Activated naive CD8-positive, alpha-beta T cell (primary cell): ENCODE results near the gene EFNA2.

ENCODE experiments used
- H3K27ac Mint-ChIP-seq: one replicate; pipeline ENCODE4 v1.8.0; 2021; ENCODE audit warnings: mixed read lengths
- H3K27me3 Mint-ChIP-seq: one replicate; pipeline ENCODE4 v1.8.0; 2021; ENCODE audit warnings: mixed read lengths
- H3K36me3 Mint-ChIP-seq: one replicate; pipeline ENCODE4 v1.8.0; 2021; ENCODE audit warnings: mixed read lengths
- H3K4me1 Mint-ChIP-seq: one replicate; pipeline ENCODE4 v1.8.0; 2021; ENCODE audit warnings: low read depth, mixed read lengths
- H3K4me3 Mint-ChIP-seq: one replicate; pipeline ENCODE4 v1.8.0; 2021; ENCODE audit warnings: mild to moderate bottlenecking, mixed read lengths
- H3K9me3 Mint-ChIP-seq: one replicate; pipeline ENCODE4 v1.8.0; 2021; ENCODE audit warnings: low read depth, mixed read lengths

The EFNA2 gene

GRCh38 chr19:1254081-1254527 lies 31.6 kb upstream of the EFNA2 start:
- Mint-ChIP-seq H3K4me1 (peaks cover 33% of the 10 kb centered on the region), H3K27ac (no peak overlapping the region), H3K9me3 (no peaks in the 10 kb centered on the region), H3K36me3 (no peaks in the 10 kb centered on the region), H3K27me3 (no peaks in the 10 kb centered on the region), H3K4me3 (no peak overlapping the region)

- no peak overlapping the region for H3K4me3 Mint-ChIP-seq
- peak overlapping the region; percentile 46 for H3K27ac Mint-ChIP-seq
- H3K36me3 Mint-ChIP-seq, result no peaks in the 10 kb centered on the region
- no peaks in the 10 kb centered on the region for H3K27me3 Mint-ChIP-seq
- H3K9me3 Mint-ChIP-seq, result no peaks in the 10 kb centered on the region
- peaks cover 38% of the 10 kb centered on the region for H3K4me1 Mint-ChIP-seq
These were observed 31.0 kb upstream of the EFNA2 start for GRCh38 chr19:1254530-1255185.

DNA sequence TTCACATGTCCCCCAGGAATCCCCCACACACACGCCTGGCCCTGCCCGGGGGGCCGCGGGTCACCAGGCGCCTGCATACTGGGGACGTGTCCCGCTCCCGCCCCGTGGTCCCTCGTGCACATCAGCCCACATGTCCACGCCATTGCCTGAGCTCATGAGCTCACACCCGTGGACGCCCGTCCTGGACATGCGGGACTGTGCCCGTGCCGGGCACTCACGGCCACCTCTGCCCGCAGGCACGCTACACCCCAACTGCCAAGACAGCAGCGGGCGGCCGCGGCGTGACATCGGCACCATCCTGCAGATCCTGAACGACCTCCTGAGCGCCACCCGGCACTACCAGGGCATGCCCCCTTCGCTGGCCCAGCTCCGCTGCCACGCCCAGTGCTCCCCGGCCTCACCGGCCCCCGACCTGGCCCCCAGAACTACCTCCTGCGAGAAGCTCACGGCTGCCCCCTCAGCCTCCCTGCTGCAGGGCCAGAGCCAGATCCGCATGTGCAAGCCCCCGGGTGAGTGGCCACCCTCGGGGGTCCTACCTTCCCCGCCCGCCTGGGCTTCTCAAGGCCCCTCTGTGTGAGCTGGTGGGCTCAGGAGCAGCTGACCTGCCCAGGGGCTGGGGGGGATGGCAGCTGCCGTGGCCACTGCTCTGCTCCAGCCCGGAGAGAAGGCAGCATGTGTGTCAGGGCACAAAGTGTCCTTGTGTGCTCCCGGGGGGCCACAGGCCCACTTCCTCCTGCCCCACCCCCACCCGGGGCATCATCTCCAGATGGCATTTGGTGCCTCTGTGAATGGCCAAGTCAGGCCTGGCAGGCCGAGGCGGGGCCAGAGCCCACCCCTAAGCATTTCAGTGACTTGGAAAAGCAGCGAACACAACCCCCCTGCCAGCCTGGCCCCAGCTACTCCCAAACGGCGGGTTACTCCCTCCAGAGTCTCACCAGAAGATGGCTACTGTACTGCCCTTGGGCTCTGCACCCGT lies 30.2 kb upstream of the EFNA2 start:
- Mint-ChIP-seq H3K4me3 (no peak overlapping the region), H3K36me3 (no peaks in the 10 kb centered on the region), H3K9me3 (no peaks in the 10 kb centered on the region), H3K27me3 (no peaks in the 10 kb centered on the region), H3K4me1 (peaks cover 42% of the 10 kb centered on the region), H3K27ac (no peak overlapping the region)

DNA sequence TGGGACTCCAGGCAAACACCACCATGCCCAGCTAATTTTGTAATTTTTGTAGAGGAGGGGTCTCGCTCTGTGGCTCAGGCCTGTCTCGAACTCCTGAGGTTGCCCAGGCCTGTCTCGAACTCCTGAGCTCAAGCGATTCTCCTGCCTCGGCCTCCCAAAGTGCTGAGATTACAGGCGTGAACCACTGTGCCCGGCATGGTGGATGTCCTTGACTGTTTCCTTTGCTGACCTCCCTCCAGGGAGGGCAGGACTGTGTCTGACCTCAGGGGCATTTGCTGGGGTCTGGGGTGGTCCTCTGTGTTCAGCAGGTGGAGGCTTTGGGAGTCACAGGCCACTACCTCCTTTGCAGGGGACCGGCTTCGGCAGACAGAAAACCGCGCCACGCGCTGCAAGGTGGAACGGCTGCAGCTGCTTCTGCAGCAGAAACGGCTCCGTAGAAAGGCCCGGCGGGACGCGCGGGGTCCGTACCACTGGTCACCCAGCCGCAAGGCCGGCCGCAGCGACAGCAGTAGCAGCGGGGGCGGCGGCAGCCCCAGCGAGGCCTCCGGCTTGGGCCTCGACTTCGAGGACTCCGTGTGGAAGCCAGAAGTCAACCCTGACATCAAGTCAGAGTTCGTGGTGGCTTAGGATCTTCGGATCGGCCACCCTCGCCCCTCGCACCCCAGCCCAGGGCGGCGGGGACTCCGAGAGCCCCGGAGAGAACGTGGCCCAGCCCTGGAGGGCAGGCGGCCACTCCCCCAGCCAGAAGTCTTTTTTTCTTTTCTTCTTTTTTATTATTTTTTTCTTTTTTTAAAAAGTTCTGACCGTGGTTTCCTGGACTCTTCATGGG lies 28.8 kb upstream of the EFNA2 start:
- no peaks in the 10 kb centered on the region for H3K36me3 Mint-ChIP-seq
- no peaks in the 10 kb centered on the region for H3K27me3 Mint-ChIP-seq
- H3K27ac Mint-ChIP-seq, result peak overlapping the region; percentile 41
- no peak overlapping the region for H3K4me3 Mint-ChIP-seq
- H3K4me1 Mint-ChIP-seq, result peaks cover 44% of the 10 kb centered on the region
- no peaks in the 10 kb centered on the region for H3K9me3 Mint-ChIP-seq

DNA sequence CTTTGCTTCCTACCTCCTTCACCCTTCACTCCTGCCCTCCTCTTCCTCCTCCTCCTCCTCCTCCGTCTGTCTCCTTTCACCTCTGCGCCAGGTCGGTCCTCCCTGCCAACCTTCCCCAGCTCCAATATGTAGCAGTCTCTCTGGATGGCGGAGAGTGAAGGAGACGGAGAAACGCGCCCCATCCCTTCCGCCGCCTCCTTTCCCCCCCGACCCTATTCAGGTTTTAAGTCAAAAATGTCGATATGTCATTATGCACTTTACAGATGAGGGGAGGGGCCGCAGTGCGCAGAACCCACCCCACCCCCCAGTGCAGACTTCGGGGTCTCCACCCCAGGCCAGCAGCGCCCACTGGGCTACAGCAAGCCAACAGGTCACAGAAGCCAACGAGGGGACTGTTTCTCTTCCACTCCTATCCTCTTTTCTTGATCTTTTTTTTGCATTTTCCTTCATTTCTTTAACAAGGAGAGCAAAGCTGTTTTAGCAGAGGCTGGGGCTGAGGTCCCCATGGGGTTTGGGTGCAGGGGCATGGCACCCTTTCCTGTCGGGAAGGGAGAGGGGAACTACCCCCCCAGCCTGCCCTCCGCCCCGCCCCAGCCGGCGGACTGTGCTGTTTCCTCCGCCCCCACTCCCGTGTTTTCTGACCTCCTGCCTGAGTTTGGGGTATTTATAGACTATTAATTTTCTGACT lies 28.1 kb upstream of the EFNA2 start:
- peak overlapping the region; percentile 61 for H3K4me3 Mint-ChIP-seq
- H3K4me1 Mint-ChIP-seq, result peaks cover 48% of the 10 kb centered on the region
- no peaks in the 10 kb centered on the region for H3K27me3 Mint-ChIP-seq

DNA sequence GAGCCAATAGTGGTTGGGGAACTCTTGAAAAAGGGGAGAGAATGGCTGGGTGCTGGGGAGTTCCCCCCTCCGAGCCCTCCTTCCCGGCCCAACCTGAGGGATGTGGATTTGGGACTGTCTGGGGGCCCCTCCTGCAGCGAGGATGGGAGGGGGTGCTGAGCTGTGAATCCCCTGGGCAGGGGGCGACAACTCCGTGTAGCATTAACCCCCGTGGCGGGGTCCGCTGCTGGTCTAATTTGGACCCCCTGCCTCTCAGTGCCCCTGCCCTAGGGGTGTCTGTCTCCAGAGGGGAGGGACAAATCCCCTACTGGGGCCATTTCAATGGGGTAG lies 27.5 kb upstream of the EFNA2 start:
- H3K4me1 Mint-ChIP-seq, result peaks cover 50% of the 10 kb centered on the region
- no peaks in the 10 kb centered on the region for H3K9me3 Mint-ChIP-seq
- no peaks in the 10 kb centered on the region for H3K27me3 Mint-ChIP-seq

More for the DNA sequence above, 28.1 kb upstream of the EFNA2 start:
- Mint-ChIP-seq H3K27ac (no peak overlapping the region), H3K36me3 (no peaks in the 10 kb centered on the region), H3K9me3 (no peaks in the 10 kb centered on the region)

GRCh38 chr19:1258707-1259205 lies 26.9 kb upstream of the EFNA2 start:
- H3K4me3 Mint-ChIP-seq, result peak overlapping the region; percentile 86
- H3K4me1 Mint-ChIP-seq, result peaks cover 49% of the 10 kb centered on the region
- H3K9me3 Mint-ChIP-seq, result no peaks in the 10 kb centered on the region
- H3K27ac Mint-ChIP-seq, result peak overlapping the region; percentile 93
- H3K27me3 Mint-ChIP-seq, result no peaks in the 10 kb centered on the region
- H3K36me3 Mint-ChIP-seq, result no peaks in the 10 kb centered on the region

More for the DNA sequence above, 27.5 kb upstream of the EFNA2 start:
- H3K4me3 Mint-ChIP-seq, result peak overlapping the region; percentile 61
- no peaks in the 10 kb centered on the region for H3K36me3 Mint-ChIP-seq
- H3K27ac Mint-ChIP-seq, result peak overlapping the region; percentile 50

DNA sequence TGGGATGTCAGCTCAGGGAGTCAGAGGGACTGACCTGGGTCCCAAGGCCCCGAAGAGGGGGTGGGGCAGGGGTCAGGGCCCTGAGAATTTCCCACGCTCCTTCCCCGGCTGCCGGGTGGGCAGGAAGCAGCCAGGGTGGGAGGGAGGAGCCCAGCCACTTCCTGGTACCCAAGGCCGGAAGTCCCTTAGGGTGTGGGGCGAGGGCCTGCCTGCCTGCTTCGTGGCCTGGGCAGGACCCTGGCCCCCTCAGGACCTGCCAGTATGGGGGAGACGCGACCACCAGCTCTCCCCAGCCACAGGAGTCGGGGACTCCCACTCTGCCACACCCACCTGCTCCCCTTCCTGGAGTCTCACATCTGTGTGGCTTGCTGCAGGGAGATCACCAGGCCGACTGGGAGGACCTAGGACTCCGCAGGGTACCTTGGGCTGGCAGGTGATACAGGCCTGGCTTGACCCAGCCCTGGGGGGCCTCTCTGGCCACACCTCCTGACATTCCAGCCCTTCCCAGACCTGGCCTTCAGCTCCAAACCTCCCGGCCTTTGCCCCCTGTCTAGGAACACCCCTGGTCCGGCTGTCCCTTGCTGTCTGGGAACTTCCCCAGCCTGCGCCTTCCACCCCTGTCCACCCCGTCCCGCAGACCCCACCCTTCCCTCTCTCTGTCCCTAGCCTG lies 26.3 kb upstream of the EFNA2 start:
- Mint-ChIP-seq H3K27me3 (no peaks in the 10 kb centered on the region), H3K4me1 (peaks cover 49% of the 10 kb centered on the region), H3K27ac (peak overlapping the region; percentile 93), H3K9me3 (no peaks in the 10 kb centered on the region), H3K36me3 (no peaks in the 10 kb centered on the region), H3K4me3 (peak overlapping the region; percentile 86)

GRCh38 chr19:1259876-1260748 lies 25.6 kb upstream of the EFNA2 start:
- H3K27ac Mint-ChIP-seq, result peak overlapping the region; percentile 93
- no peaks in the 10 kb centered on the region for H3K27me3 Mint-ChIP-seq
- H3K4me1 Mint-ChIP-seq, result peaks cover 44% of the 10 kb centered on the region
- H3K36me3 Mint-ChIP-seq, result no peaks in the 10 kb centered on the region
- H3K9me3 Mint-ChIP-seq, result no peaks in the 10 kb centered on the region
- H3K4me3 Mint-ChIP-seq, result peak overlapping the region; percentile 86

DNA sequence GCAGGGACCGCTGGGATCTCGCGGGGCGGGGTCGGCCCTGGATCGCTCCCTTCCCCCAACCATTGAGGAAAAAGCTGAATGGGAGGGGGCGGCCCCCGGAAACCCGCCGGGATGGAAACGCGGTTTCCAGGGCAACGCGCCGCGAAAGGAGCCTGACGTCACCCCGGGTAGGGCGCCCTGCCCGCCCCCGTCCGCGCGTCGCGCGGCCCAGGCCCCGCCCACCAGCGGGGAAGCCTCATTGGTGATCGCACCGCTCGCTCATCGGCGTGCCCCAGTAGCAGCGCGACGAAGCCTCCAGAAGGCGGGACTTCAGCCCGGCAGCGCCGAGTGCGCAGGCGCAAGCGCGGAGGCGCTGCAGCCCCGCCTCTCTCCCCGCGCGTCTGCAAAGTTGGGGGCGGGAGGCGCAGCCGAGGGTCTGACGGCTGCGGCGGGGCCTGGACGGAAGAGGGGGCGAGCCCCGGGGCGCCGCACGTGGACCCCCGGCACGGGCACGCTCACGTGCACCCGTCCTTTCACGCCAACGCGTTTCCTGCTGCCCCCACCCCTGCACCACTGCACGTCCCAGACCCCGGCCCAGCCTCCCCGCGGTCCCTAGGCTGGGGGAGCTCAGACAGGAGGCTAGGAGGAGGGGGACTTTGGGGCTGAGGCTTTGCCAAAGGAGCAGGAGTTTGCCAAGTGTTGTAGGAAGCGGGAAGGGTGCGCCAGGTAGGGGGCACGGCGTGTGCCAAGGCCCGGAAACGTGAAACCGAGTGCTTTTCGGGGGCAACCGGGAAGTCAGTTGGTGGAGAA lies 24.7 kb upstream of the EFNA2 start:
- Mint-ChIP-seq H3K4me1 (peaks cover 49% of the 10 kb centered on the region), H3K4me3 (peak overlapping the region; percentile 94), H3K27ac (peak overlapping the region; percentile 91), H3K9me3 (no peaks in the 10 kb centered on the region), H3K27me3 (no peaks in the 10 kb centered on the region), H3K36me3 (no peaks in the 10 kb centered on the region)

DNA sequence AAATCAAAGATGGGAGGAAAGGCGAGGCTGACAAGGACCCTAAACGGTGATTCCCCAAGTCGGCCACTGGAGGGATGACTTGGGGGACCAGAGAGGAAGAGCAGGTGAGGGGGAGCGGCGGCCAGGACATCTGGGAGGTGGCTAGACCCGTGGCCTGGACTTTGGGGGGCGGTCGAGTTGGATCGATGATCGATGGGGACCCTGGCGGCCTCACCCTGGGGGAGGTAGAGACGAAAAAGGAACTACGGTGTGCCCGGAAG lies 24.2 kb upstream of the EFNA2 start:
- Mint-ChIP-seq H3K27me3 (no peaks in the 10 kb centered on the region), H3K27ac (peak overlapping the region; percentile 91), H3K36me3 (no peaks in the 10 kb centered on the region), H3K4me3 (peak overlapping the region; percentile 94), H3K9me3 (no peaks in the 10 kb centered on the region), H3K4me1 (peaks cover 48% of the 10 kb centered on the region)

GRCh38 chr19:1261798-1262622 lies 23.7 kb upstream of the EFNA2 start:
- Mint-ChIP-seq H3K36me3 (no peaks in the 10 kb centered on the region), H3K4me1 (peaks cover 48% of the 10 kb centered on the region), H3K9me3 (no peaks in the 10 kb centered on the region), H3K27me3 (no peaks in the 10 kb centered on the region), H3K4me3 (peak overlapping the region; percentile 94), H3K27ac (peak overlapping the region; percentile 91)
